ENCODE data around the gene RNF224. TPM values are rescaled to one million over a fixed set of nuclear protein-coding genes. Genes with fewer than 3 reads are reported as not detected.

Gene RNF224
- 0.09 TPM in 1 of 2 replicates, not detected in the other for total RNA-seq

GRCh38 chr9:137227054-137227852, at the start of gene RNF224:
Gene RNF224 (plus strand): TSS chr9:137227502. CDS start chr9:137228336, 834 bp downstream.

GRCh38 chr9:137188490-137189296, 38.6 kb upstream of the RNF224 start, which contains the start of the genes ANAPC2 and SSNA1:
Gene ANAPC2 (minus strand): TSS chr9:137188560. CDS start chr9:137188532, 28 bp downstream.
Gene SSNA1 (plus strand): TSS chr9:137188676. CDS start chr9:137188727, 51 bp downstream.

GRCh38 chr9:137200311-137201204, 26.7 kb upstream of the RNF224 start, which contains the start of gene TPRN:
Gene TPRN (minus strand): TSS chr9:137200741. CDS start chr9:137200711, 30 bp downstream.

GRCh38 chr9:137205126-137206069, 21.9 kb upstream of the RNF224 start, which contains the start of the genes NDOR1 and TMEM203:
Gene NDOR1 (plus strand): TSS chr9:137205700. CDS start chr9:137205778, 78 bp downstream.
Gene TMEM203 (minus strand): TSS chr9:137205648. CDS start chr9:137205414, 234 bp downstream.

GRCh38 chr9:137222190-137223077, 4.9 kb upstream of the RNF224 start, which contains the start of gene RNF208:
Gene RNF208 (minus strand): TSS chr9:137222240. CDS start chr9:137221212, 1,028 bp downstream.

GRCh38 chr9:137224830-137225694, 2.2 kb upstream of the RNF224 start, which contains the start of gene CYSRT1:
Gene CYSRT1 (plus strand): TSS chr9:137225174. CDS start chr9:137225622, 448 bp downstream.

GRCh38 chr9:137230705-137231371, 3.5 kb downstream of the RNF224 start, which contains the start of gene SLC34A3:
Gene SLC34A3 (plus strand): TSS chr9:137230901. CDS start chr9:137231703, 802 bp downstream.

GRCh38 chr9:137240841-137241489, 13.7 kb downstream of the RNF224 start, which contains the start of gene TUBB4B:
Gene TUBB4B (plus strand): TSS chr9:137241287. CDS start chr9:137241361, 74 bp downstream.

GRCh38 chr9:137251194-137251461, 23.8 kb downstream of the RNF224 start, which contains the start of gene STPG3:
Gene STPG3 (plus strand): TSS chr9:137251286. CDS start chr9:137251287, 1 bp downstream.

GRCh38 chr9:137254624-137255447, 27.5 kb downstream of the RNF224 start, which contains the start of gene NELFB:
Gene NELFB (plus strand): TSS chr9:137255327.

GRCh38 chr9:137277329-137278041, 50.2 kb downstream of the RNF224 start, which contains the start of gene TOR4A:
Gene TOR4A (plus strand): TSS chr9:137277726. CDS start chr9:137278690, 964 bp downstream.

Data from bronchial smooth muscle cell (primary cell).